Skeletal muscle cell (primary cell): ENCODE data around the gene DTX3.
A peak's percentile ranks its signal among the peaks of the same experiment; 100 is the strongest.

Experiments used
- DNase-seq: peaks from one replicate; pipeline ENCODE4 v3.0.0-alpha.2; 2010; ENCODE audit warnings: low read depth
- H3K4me3 ChIP-seq: 2 replicates; pipeline ENCODE4 v1.5.1; 2011; ENCODE audit warnings: low read depth, mild to moderate bottlenecking, control low read depth, low read length, moderate library complexity

Gene DTX3

GRCh38 chr12:57604992-57605810 is 577 bp downstream of the DTX3 start:
- peak overlapping the region; percentile 48 for H3K4me3 ChIP-seq
- DNase-seq, result no peak

GRCh38 chr12:57605811-57606311 is 1.2 kb downstream of the DTX3 start:
- no peak for DNase-seq
- H3K4me3 ChIP-seq, result no peak overlapping the region

- H3K4me3 ChIP-seq, result no peak overlapping the region
- no peak for DNase-seq
These were observed 1.8 kb downstream of the DTX3 start for GRCh38 chr12:57606399-57606798.

GRCh38 chr12:57606821-57607220 is 2.2 kb downstream of the DTX3 start:
- no peak overlapping the region for H3K4me3 ChIP-seq
- no peak for DNase-seq

- H3K4me3 ChIP-seq, result no peak overlapping the region
- DNase-seq, result no peak
These were observed 3.5 kb downstream of the DTX3 start for GRCh38 chr12:57607958-57608663.

GRCh38 chr12:57609101-57609780 is 4.6 kb downstream of the DTX3 start:
- H3K4me3 ChIP-seq, result no peak overlapping the region
- no peak for DNase-seq

GRCh38 chr12:57609781-57610553 is 5.3 kb downstream of the DTX3 start:
- no peak for DNase-seq
- H3K4me3 ChIP-seq, result no peak overlapping the region

GRCh38 chr12:57610554-57611107 is 6.0 kb downstream of the DTX3 start:
- H3K4me3 ChIP-seq, result peak overlapping the region; percentile 54
- no peak for DNase-seq

GRCh38 chr12:57611108-57611826 is 6.6 kb downstream of the DTX3 start, which contains the start of gene ARHGEF25:
ARHGEF25 (plus strand) TSS chr12:57611435; CDS start chr12:57611895, 460 bp downstream.
- DNase-seq, result no peak
- peak within 1 kb of the TSS; percentile 54 for H3K4me3 ChIP-seq

- DNase-seq, result no peak
- H3K4me3 ChIP-seq, result peak overlapping the region; percentile 54
These were observed 7.4 kb downstream of the DTX3 start for GRCh38 chr12:57611827-57612710.

GRCh38 chr12:57612711-57613426 is 8.2 kb downstream of the DTX3 start:
- no peak for DNase-seq
- no peak overlapping the region for H3K4me3 ChIP-seq

- DNase-seq, result no peak
- no peak overlapping the region for H3K4me3 ChIP-seq
These were observed 8.9 kb downstream of the DTX3 start for GRCh38 chr12:57613427-57614109.

GRCh38 chr12:57614178-57614947 is 9.7 kb downstream of the DTX3 start:
- no peak for DNase-seq
- H3K4me3 ChIP-seq, result no peak overlapping the region

GRCh38 chr12:57614948-57615500 is 10.4 kb downstream of the DTX3 start:
- no peak for DNase-seq
- no peak overlapping the region for H3K4me3 ChIP-seq

GRCh38 chr12:57615637-57616036 is 11.0 kb downstream of the DTX3 start:
- H3K4me3 ChIP-seq, result no peak overlapping the region
- DNase-seq, result no peak
